HG03520 (cell line): ENCODE measurements around the gene PHLDB3.

ENCODE experiments used
- ATAC-seq: cut with Tn5 transposase; IDR thresholded peaks from one replicate; pipeline ENCODE4 v1.9.1; 2021; ENCODE audit warnings: mild to moderate bottlenecking, moderate library complexity; ENCODE audit not compliant: unreplicated experiment

Gene PHLDB3

GRCh38 chr19:43501661-43502418, 2.7 kb downstream of the PHLDB3 start:
- no peak for ATAC-seq

- ATAC-seq, result no peak
Measured at GRCh38 chr19:43499042-43499441, 5.5 kb downstream of the PHLDB3 start.

GRCh38 chr19:43498233-43498842, 6.2 kb downstream of the PHLDB3 start:
- no peak for ATAC-seq

- no peak for ATAC-seq
Measured at GRCh38 chr19:43496960-43497359, 7.6 kb downstream of the PHLDB3 start.

GRCh38 chr19:43495082-43495481, 9.5 kb downstream of the PHLDB3 start:
- no peak for ATAC-seq

GRCh38 chr19:43490759-43491158, 13.8 kb downstream of the PHLDB3 start:
- no peak for ATAC-seq

- ATAC-seq, result no peak
Measured at GRCh38 chr19:43489979-43490599, 14.5 kb downstream of the PHLDB3 start.

- no peak for ATAC-seq
Measured at GRCh38 chr19:43489310-43489709, 15.2 kb downstream of the PHLDB3 start.

GRCh38 chr19:43488179-43488578, 16.4 kb downstream of the PHLDB3 start:
- no peak for ATAC-seq

GRCh38 chr19:43486412-43486811, 18.1 kb downstream of the PHLDB3 start:
- ATAC-seq, result no peak

- no peak for ATAC-seq
Measured at GRCh38 chr19:43485951-43486350, 18.6 kb downstream of the PHLDB3 start.

GRCh38 chr19:43483281-43483680, 21.3 kb downstream of the PHLDB3 start:
- no peak for ATAC-seq

- no peak for ATAC-seq
Measured at GRCh38 chr19:43482193-43482592, 22.4 kb downstream of the PHLDB3 start.

GRCh38 chr19:43481701-43482100, 22.8 kb downstream of the PHLDB3 start:
- ATAC-seq, result no peak

- ATAC-seq, result no peak
Measured at GRCh38 chr19:43480574-43480973, 24.0 kb downstream of the PHLDB3 start.

- no peak for ATAC-seq
Measured at GRCh38 chr19:43479961-43480561, 24.5 kb downstream of the PHLDB3 start.

- no peak for ATAC-seq
Measured at GRCh38 chr19:43479226-43479625, 25.3 kb downstream of the PHLDB3 start.

GRCh38 chr19:43478323-43478722, 26.2 kb downstream of the PHLDB3 start:
- no peak for ATAC-seq

- no peak for ATAC-seq
Measured at GRCh38 chr19:43476606-43477005, 27.9 kb downstream of the PHLDB3 start.

GRCh38 chr19:43474986-43475705, 29.4 kb downstream of the PHLDB3 start:
- ATAC-seq, result peak; percentile 61

GRCh38 chr19:43474487-43474886, 30.1 kb downstream of the PHLDB3 start:
- no peak for ATAC-seq
